IgD-negative memory B cell (primary cell): ENCODE results near the gene P2RY6. TPM values are rescaled to one million over a fixed set of nuclear protein-coding genes. Genes with fewer than 3 reads are reported as not detected.
A peak's percentile ranks its signal among the peaks of the same experiment; 100 is the strongest.

ENCODE experiments used
- H3K27ac Mint-ChIP-seq, 3 donors: one replicate each; pipeline ENCODE4 v1.8.0; 2020 to 2022; ENCODE audit warnings: mild to moderate bottlenecking in 3 of 3, mixed read lengths in 3 of 3, moderate library complexity in 1 of 3
- H3K27me3 Mint-ChIP-seq: one replicate; pipeline ENCODE4 v1.8.0; 2021; ENCODE audit warnings: mixed read lengths
- H3K36me3 Mint-ChIP-seq: one replicate; pipeline ENCODE4 v1.8.0; 2020; ENCODE audit warnings: mild to moderate bottlenecking, mixed read lengths
- H3K4me1 Mint-ChIP-seq, 3 donors: one replicate each; pipeline ENCODE4 v1.8.0; 2020 to 2022; ENCODE audit warnings: mixed read lengths in 3 of 3, mild to moderate bottlenecking in 1 of 3
- H3K4me3 Mint-ChIP-seq, 4 donors: one replicate each; pipeline ENCODE4 v1.8.0; 2020 to 2022; ENCODE audit warnings: mild to moderate bottlenecking in 4 of 4, mixed read lengths in 4 of 4, moderate library complexity in 3 of 4
- H3K9me3 Mint-ChIP-seq, 3 donors: one replicate each; pipeline ENCODE4 v1.8.0; 2020 to 2021; ENCODE audit warnings: mixed read lengths in 3 of 3, mild to moderate bottlenecking in 1 of 3
- polyA plus RNA-seq: library from polyadenylated mRNA; unstranded; fragments of 300-500 nt; fragmentation: Illumina TruSeq; gene quantifications from one replicate; pipeline ENCODE4 v1.2.3, GENCODE V29; 2021

P2RY6 gene
- polyA plus RNA-seq, 1 donor from 2014 or later: not detected

- no peaks in the 10 kb centered on the region for H3K36me3 Mint-ChIP-seq
- H3K4me1 Mint-ChIP-seq: peaks cover 0 to 5% (median 2%) of the 10 kb centered on the region in 3 donors
- no peaks in the 10 kb centered on the region for H3K9me3 Mint-ChIP-seq
- peaks cover 2% of the 10 kb centered on the region for H3K27me3 Mint-ChIP-seq
- no peak overlapping the region for H3K4me3 Mint-ChIP-seq
- peak overlapping the region in 1 of 3 donors; percentile 48 for H3K27ac Mint-ChIP-seq
Observed at GRCh38 chr11:73345481-73346160, 73.5 kb downstream of the P2RY6 start.

GRCh38 chr11:73346186-73346935, 74.2 kb downstream of the P2RY6 start:
- Mint-ChIP-seq H3K27ac (peak overlapping the region in 1 of 3 donors; percentile 48), H3K4me1 (peaks cover 0 to 8% (median 5%) of the 10 kb centered on the region in 3 donors), H3K27me3 (peaks cover 2% of the 10 kb centered on the region), H3K36me3 (peaks cover 2% of the 10 kb centered on the region), H3K9me3 (no peaks in the 10 kb centered on the region), H3K4me3 (no peak overlapping the region)

- Mint-ChIP-seq H3K4me1 (peaks cover 0 to 8% (median 5%) of the 10 kb centered on the region in 3 donors), H3K9me3 (no peaks in the 10 kb centered on the region), H3K27me3 (peaks cover 2% of the 10 kb centered on the region), H3K27ac (no peak overlapping the region), H3K36me3 (peaks cover 2% of the 10 kb centered on the region), H3K4me3 (no peak overlapping the region)
Observed at GRCh38 chr11:73347067-73347466, 74.9 kb downstream of the P2RY6 start.

Other genes starting within 250 kb of the P2RY6 start
- 72.1 TPM for gene FCHSD2, start 130.0 kb upstream of the P2RY6 start, polyA plus RNA-seq
- gene P2RY2, start 54.1 kb upstream of the P2RY6 start, polyA plus RNA-seq: 0.13 TPM
- not detected for gene ARHGEF17, start 35.9 kb downstream of the P2RY6 start, polyA plus RNA-seq
- gene RELT, start 104.1 kb downstream of the P2RY6 start, polyA plus RNA-seq: 29.9 TPM